ENCODE data around the gene C1QTNF12.

C1QTNF12 gene

DNA sequence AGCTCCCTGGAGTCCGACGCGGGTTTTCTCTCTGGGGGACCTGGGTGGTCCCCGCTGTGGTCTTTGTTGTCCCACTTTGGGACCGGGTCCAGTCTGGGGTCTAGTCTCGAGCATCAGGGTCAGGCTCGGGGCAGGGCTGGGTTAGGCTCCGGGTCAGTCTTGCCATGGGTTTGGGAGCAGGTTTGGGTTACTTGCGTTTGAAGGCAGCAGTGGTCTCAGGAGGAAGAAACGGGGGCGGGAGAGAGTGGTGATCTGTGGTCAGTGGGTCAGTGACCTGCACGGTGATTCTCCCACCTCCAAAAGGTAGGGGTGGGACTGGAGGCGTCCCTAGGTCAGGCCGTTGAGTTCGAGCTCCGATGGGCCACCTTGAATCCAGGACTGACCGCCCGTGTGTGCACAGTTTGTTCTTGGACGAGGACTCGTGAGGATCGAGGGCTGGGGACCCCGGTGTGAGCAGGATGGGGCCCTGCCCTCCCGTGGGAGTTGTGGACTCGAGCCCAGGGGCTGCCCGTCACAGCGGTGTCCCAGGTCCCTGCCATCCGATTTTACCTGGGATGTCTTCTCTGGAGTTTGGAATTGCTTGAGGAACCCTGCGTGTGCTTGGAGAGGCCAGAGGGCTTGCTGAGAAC is 12.2 kb downstream of the C1QTNF12 start:
- DNase-seq (ENCODE audit: insufficient read length, low spot score): no peak
- no peak for FAIRE-seq
- TF ChIP-seq, protein P1, sequence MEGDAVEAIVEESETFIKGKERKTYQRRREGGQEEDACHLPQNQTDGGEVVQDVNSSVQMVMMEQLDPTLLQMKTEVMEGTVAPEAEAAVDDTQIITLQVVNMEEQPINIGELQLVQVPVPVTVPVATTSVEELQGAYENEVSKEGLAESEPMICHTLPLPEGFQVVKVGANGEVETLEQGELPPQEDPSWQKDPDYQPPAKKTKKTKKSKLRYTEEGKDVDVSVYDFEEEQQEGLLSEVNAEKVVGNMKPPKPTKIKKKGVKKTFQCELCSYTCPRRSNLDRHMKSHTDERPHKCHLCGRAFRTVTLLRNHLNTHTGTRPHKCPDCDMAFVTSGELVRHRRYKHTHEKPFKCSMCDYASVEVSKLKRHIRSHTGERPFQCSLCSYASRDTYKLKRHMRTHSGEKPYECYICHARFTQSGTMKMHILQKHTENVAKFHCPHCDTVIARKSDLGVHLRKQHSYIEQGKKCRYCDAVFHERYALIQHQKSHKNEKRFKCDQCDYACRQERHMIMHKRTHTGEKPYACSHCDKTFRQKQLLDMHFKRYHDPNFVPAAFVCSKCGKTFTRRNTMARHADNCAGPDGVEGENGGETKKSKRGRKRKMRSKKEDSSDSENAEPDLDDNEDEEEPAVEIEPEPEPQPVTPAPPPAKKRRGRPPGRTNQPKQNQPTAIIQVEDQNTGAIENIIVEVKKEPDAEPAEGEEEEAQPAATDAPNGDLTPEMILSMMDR (IDR thresholded peaks at IDR 0.05; ENCODE audit: insufficient read depth, missing control alignments): no peak

GRCh38 chr1:1233567-1233892 is 13.0 kb downstream of the C1QTNF12 start:
- DNase-seq (ENCODE audit: insufficient read length, low spot score) (no peak), FAIRE-seq (no peak)
- TF ChIP-seq, protein P1 (IDR thresholded peaks at IDR 0.05; ENCODE audit: insufficient read depth, missing control alignments): no peak

DNA sequence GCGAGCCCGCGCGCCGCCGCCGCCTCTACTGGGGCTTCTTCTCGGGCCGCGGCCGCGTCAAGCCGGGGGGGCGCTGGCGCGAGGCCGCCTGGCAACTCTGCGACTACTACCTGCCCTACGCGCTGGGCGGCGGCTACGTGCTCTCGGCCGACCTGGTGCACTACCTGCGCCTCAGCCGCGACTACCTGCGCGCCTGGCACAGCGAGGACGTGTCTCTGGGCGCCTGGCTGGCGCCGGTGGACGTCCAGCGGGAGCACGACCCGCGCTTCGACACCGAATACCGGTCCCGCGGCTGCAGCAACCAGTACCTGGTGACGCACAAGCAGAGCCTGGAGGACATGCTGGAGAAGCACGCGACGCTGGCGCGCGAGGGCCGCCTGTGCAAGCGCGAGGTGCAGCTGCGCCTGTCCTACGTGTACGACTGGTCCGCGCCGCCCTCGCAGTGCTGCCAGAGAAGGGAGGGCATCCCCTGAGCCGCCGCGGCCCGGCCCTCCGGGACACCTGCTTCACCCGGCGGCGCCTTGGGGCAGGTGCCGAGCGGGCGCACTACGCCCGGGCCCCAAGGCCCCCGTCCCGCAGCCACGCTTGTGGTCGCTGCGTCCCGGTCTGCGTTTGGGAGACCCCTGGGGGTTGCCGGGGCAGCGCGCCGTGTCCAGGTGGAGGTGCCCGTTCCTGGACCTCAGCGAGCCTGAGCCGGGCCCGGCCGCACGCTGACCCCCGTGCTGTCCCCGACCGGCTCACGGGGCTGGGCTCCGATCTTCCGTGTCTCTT is 13.5 kb downstream of the C1QTNF12 start:
- no peak for DNase-seq (ENCODE audit: insufficient read length, low spot score)
- no peak for FAIRE-seq
- TF ChIP-seq, protein P1 (IDR thresholded peaks at IDR 0.05; ENCODE audit: insufficient read depth, missing control alignments): no peak

GRCh38 chr1:1232208-1232795 is 14.2 kb downstream of the C1QTNF12 start, which contains the start of gene B3GALT6:
Gene B3GALT6 (plus strand): TSS chr1:1232237. CDS start chr1:1232279, 42 bp downstream.
- TF ChIP-seq, protein P1 (IDR thresholded peaks at IDR 0.05; ENCODE audit: insufficient read depth, missing control alignments): no peak
- DNase-seq (ENCODE audit: insufficient read length, low spot score): no peak

GRCh38 chr1:1231400-1232207 is 14.9 kb downstream of the C1QTNF12 start, which contains the start of gene SDF4:
Gene SDF4 (minus strand): TSS chr1:1232001. CDS start chr1:1228772, 3,229 bp downstream.
- TF ChIP-seq, protein P1 (IDR thresholded peaks at IDR 0.05; ENCODE audit: insufficient read depth, missing control alignments): no peak
- FAIRE-seq: no peak

More at GRCh38 chr1:1232208-1232795, 14.2 kb downstream of the C1QTNF12 start, which contains the start of gene B3GALT6:
- no peak for FAIRE-seq

DNA sequence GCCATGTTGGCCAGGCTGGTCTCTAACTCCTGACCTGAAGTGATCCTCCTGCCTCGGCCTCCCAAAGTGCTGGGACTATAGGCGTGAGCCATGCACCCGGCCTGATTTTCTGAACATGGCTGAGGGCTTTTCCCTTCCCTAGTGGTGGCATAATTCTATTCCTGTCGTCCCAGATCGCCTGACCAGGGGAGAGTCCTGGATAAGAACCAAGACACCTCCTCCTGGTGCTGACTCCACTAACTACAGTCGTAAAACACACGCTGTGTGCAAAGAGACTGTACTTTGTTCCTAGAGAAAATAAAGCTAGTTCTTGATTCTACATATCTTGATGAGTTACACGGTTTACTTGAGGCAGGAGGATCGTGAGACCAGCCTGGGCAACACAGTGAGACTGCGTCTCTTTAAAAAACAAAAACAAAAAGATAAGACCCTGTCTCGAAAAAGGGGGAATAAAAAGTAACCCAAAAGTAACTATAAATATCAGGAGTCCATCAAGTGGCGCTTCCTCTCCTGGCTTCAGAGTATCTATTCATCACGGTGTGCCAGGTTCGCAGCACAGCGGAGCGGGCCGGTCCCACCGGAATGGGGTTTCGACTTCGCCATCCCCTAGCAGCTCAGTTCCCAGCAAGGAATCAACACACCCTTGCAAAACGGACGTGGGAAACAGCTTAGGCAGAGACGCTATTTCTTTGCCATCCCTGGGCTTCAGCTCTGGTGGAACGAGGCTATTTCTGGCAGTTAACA is 15.7 kb downstream of the C1QTNF12 start:
- TF ChIP-seq, protein P1 (IDR thresholded peaks at IDR 0.05; ENCODE audit: insufficient read depth, missing control alignments): no peak
- FAIRE-seq (no peak), DNase-seq (ENCODE audit: insufficient read length, low spot score) (no peak)

More at GRCh38 chr1:1231400-1232207, 14.9 kb downstream of the C1QTNF12 start, which contains the start of gene SDF4:
- DNase-seq (ENCODE audit: insufficient read length, low spot score): peak; percentile 82
